GM21515 (cell line): ENCODE measurements around the gene JAML.

ENCODE experiments used
- ATAC-seq: cut with Tn5 transposase; IDR thresholded peaks from one replicate; pipeline ENCODE4 v1.9.1; 2021; ENCODE audit not compliant: unreplicated experiment

The JAML gene

GRCh38 chr11:118170231-118170630, 54.6 kb downstream of the JAML start:
- no peak for ATAC-seq

GRCh38 chr11:118169300-118170140, 55.3 kb downstream of the JAML start:
- no peak for ATAC-seq

- no peak for ATAC-seq
Measured at GRCh38 chr11:118168751-118169150, 56.1 kb downstream of the JAML start.

- ATAC-seq = no peak
Measured at GRCh38 chr11:118168316-118168715, 56.5 kb downstream of the JAML start.

- no peak for ATAC-seq
Measured at GRCh38 chr11:118167906-118168305, 56.9 kb downstream of the JAML start.

GRCh38 chr11:118167253-118167652, 57.6 kb downstream of the JAML start:
- no peak for ATAC-seq

- no peak for ATAC-seq
Measured at GRCh38 chr11:118166641-118167040, 58.2 kb downstream of the JAML start.

- ATAC-seq = no peak
Measured at GRCh38 chr11:118164885-118165284, 59.9 kb downstream of the JAML start.

GRCh38 chr11:118163494-118163893, 61.3 kb downstream of the JAML start:
- no peak for ATAC-seq

GRCh38 chr11:118162846-118163245, 62.0 kb downstream of the JAML start:
- no peak for ATAC-seq

GRCh38 chr11:118161786-118162185, 63.0 kb downstream of the JAML start:
- no peak for ATAC-seq

- no peak for ATAC-seq
Measured at GRCh38 chr11:118157186-118157895, 67.5 kb downstream of the JAML start.

GRCh38 chr11:118156531-118157185, 68.2 kb downstream of the JAML start:
- ATAC-seq = no peak

- no peak for ATAC-seq
Measured at GRCh38 chr11:118155776-118156530, 68.9 kb downstream of the JAML start.

- no peak for ATAC-seq
Measured at GRCh38 chr11:118154641-118155040, 70.2 kb downstream of the JAML start.

- no peak for ATAC-seq
Measured at GRCh38 chr11:118153976-118154375, 70.8 kb downstream of the JAML start.

- no peak for ATAC-seq
Measured at GRCh38 chr11:118153516-118153915, 71.3 kb downstream of the JAML start.

GRCh38 chr11:118152552-118153471, 72.0 kb downstream of the JAML start, which contains the start of gene SCN4B:
Gene SCN4B, minus strand, starts transcription at chr11:118152823. Its CDS starts 150 bp downstream, at chr11:118152673.
- ATAC-seq = no peak

- no peak for ATAC-seq
Measured at GRCh38 chr11:118152020-118152551, 72.7 kb downstream of the JAML start.

GRCh38 chr11:118151431-118151830, 73.4 kb downstream of the JAML start:
- no peak for ATAC-seq
